Measurements from ENCODE around the gene PLCE1.

PLCE1 gene

DNA sequence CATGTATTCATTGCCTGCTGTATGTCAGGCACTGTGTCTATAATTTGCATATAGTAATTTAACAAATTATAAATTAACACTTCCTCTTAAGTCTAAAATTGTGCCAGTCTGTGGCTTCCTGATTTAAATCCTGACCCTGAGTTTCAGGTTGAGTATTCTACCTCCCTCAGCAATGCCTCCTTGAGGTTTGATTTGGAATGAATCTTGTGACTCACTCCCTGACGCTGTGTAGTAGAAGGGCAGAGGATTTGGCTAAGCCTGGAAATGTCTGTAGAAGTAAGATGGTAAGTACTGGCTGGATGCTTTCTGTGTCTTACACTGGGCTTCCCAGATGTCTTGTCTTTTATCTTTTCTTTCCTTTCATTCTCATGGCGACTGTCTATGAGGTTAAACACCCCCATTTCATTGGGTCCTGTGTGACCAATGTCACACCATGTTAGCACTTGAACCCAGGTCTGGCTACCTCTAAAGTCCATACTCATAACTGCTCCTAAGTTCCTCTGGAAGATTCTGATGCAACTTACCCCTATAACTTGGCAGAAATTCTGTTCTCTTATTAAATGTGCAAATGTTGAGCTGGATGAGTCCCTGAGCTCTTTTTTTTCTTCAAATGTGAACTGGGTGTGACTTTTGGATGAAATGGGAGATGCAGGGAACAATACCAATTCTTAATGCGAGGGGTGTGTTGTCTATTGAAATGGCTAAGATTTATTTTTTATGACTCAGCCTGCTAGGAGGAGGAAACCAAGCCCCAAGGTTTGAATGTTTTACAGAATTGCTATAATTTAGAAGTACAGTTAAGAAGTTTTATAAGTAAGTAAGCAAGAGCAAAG lies 48.5 kb downstream of the PLCE1 start:
- TF ChIP-seq, protein P1, sequence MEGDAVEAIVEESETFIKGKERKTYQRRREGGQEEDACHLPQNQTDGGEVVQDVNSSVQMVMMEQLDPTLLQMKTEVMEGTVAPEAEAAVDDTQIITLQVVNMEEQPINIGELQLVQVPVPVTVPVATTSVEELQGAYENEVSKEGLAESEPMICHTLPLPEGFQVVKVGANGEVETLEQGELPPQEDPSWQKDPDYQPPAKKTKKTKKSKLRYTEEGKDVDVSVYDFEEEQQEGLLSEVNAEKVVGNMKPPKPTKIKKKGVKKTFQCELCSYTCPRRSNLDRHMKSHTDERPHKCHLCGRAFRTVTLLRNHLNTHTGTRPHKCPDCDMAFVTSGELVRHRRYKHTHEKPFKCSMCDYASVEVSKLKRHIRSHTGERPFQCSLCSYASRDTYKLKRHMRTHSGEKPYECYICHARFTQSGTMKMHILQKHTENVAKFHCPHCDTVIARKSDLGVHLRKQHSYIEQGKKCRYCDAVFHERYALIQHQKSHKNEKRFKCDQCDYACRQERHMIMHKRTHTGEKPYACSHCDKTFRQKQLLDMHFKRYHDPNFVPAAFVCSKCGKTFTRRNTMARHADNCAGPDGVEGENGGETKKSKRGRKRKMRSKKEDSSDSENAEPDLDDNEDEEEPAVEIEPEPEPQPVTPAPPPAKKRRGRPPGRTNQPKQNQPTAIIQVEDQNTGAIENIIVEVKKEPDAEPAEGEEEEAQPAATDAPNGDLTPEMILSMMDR (IDR thresholded peaks at IDR 0.05): no peak
- DNase-seq: no peak
- no peaks in the 10 kb centered on the region for H3K4me1 ChIP-seq
- H3K9me3 ChIP-seq: no peaks in the 10 kb centered on the region
- H3K4me3 ChIP-seq: no peak overlapping the region
- intact Hi-C loops (cut with DNase I; ENCODE audit: low total_unique reads): no loop called here
- no peaks in the 10 kb centered on the region for H3K36me3 ChIP-seq
- H3K27me3 ChIP-seq: no peaks in the 10 kb centered on the region
- no peak overlapping the region for H3K27ac ChIP-seq

DNA sequence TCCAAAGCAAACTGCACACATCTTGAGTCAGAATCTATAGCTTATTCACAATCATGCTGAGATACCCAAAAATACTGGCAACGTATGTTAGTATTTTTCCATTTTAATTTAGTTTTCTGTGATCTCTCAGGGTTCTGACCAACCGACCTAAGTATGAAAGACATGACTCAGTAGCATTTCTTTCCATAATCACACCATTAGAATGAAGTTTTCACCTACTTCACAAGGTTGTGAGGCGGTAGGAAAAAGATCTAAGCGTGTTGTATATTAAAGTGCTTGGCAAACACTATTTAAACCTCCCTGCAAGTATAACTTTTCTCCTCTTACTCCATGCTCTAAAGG lies 49.1 kb downstream of the PLCE1 start:
- no peak overlapping the region for H3K4me3 ChIP-seq
- DNase-seq: no peak

More for the DNA sequence above, 49.1 kb downstream of the PLCE1 start:
- intact Hi-C loops (cut with DNase I; ENCODE audit: low total_unique reads): no loop called here
- no peaks in the 10 kb centered on the region for H3K27me3 ChIP-seq
- TF ChIP-seq, protein P1 (IDR thresholded peaks at IDR 0.05): no peak
- H3K9me3 ChIP-seq: no peaks in the 10 kb centered on the region
- no peaks in the 10 kb centered on the region for H3K4me1 ChIP-seq
- no peak overlapping the region for H3K27ac ChIP-seq
- no peaks in the 10 kb centered on the region for H3K36me3 ChIP-seq

Data from tibial artery (tissue), 4 donors.